ENCODE measurements around the gene EFS.
"Not testable (repeated sequence)": the region's sequence is repeated elsewhere in the genome, so short reads cannot be mapped to it uniquely, and the experiment has no call there.

EFS gene

GRCh38 chr14:23399591-23399990 lies 34.6 kb upstream of the EFS start:
- no peak for DNase-seq (ENCODE audit: low read depth)

GRCh38 chr14:23399136-23399535 lies 34.2 kb upstream of the EFS start:
- no peak for DNase-seq (ENCODE audit: low read depth)

- no peak for DNase-seq (ENCODE audit: low read depth)
Measured at GRCh38 chr14:23398348-23398747, 33.4 kb upstream of the EFS start.

DNA sequence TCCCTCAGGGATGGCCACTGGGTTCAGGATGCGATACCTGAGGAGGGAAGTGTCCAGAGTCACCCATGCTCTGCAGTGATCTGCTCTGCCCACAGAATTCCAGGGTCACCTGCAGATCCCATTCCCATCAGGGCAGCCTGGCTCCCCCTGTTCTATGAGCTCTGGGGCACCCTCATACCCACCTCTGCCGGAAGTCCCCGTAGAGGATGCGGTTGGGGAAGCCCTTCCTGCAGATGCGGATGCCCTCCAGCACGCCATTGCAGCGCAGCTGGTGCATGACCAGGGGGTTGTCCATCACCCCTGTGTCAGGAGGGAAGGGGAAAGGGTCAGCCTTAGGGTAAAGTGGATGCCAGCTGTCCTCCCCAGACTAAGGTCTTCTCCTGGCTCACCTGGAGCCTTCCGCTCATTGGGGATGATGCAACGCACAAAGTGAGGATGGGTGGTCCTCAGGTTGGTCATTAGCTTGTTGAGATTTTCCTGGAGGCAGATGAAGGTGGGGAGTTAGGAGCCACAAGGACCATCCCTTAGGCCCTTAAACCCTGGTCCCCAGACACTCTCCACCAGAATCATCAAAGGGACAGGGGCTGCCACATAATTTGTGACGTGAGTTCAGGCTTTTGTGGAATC lies 31.9 kb upstream of the EFS start:
- no peak for DNase-seq (ENCODE audit: low read depth)

DNA sequence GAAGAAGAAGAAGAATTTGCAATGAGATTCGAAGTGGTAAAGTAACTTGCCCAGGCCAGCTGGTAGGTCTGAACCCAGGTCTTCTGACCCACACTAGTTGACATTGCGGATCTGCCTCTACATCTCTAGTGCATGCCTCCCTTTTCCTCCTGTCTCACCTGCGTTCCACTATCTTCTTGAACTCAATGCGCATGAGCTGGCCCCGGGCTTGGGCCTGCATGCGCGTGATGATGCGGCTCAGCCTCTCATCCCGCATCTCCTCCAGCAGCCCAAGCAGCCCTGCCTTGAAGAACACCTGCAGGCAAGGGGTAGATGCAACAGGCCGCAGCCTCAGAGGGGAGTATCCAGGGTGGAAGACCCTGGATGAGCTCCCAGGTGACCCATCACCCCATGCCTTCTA lies 31.2 kb upstream of the EFS start:
- no peak for DNase-seq (ENCODE audit: low read depth)

GRCh38 chr14:23392613-23393012 lies 27.6 kb upstream of the EFS start:
- DNase-seq (ENCODE audit: low read depth): no peak

DNA sequence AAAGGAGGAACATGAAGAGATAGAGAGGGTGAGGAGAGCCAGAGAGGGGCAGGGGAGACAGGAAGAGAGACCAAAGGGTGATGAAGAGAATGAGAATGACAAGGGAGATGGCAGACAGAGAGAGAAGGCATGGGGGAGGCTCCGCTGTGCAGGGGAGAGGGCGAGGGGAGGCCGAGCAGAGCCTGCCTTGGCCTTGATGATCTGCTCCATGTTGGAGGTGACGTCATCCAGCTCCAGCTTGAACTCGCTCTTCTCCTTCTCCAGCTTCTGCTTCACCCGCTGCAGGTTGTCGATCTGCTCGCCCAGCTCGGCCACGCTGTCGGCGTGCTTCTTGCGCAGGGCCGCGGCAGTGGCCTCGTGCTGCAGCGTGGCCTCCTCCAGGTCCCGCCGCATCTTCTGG lies 24.9 kb upstream of the EFS start:
- DNase-seq (ENCODE audit: low read depth): not testable (repeated sequence)

DNA sequence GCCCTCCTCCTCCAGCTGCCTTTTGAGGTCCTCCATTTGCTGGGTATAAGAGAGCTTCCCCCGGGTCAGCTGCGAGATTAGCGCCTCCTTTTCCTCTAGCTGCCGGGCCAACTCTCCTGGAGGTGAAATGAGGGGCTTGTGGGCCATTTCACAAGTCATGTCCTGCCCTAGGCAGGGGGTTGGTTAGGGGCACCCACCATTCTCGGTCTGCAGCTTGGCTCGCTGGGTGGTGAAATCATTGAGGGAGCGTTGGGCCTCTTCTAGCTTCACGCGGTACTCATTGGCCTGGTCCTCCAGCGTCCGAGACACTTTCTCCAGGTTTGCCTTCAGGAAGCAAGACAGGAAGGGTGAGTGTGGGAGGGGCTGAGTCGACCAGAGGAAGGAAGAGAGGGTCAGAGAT lies 24.4 kb upstream of the EFS start:
- DNase-seq (ENCODE audit: low read depth): no peak

- no peak for DNase-seq (ENCODE audit: low read depth)
Measured at GRCh38 chr14:23388996-23389395, 24.0 kb upstream of the EFS start.

GRCh38 chr14:23387916-23388882 lies 23.2 kb upstream of the EFS start:
- no peak for DNase-seq (ENCODE audit: low read depth)

GRCh38 chr14:23386999-23387398 lies 22.0 kb upstream of the EFS start:
- DNase-seq (ENCODE audit: low read depth): no peak

DNA sequence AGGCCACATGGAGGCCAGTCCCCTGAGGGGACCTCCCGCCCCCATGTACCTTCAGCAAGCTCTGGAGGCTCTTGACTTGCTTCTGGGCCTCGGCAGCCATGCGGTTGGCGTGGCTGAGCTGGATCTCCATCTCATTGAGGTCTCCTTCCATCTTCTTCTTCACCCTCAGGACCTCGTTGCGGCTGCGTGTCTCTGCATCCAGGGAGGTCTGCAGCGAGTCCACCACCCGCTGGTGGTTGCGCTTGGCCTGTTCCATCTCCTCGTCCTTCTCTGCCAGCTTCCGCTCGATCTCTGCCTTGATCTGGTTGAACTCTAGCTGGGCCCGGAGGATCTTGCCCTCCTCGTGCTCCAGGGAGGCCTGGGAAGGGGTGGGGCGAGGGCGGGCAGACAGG lies 21.3 kb upstream of the EFS start:
- not testable (repeated sequence) for DNase-seq (ENCODE audit: low read depth)

GRCh38 chr14:23385642-23386265 lies 20.8 kb upstream of the EFS start:
- DNase-seq (ENCODE audit: low read depth): no peak

DNA sequence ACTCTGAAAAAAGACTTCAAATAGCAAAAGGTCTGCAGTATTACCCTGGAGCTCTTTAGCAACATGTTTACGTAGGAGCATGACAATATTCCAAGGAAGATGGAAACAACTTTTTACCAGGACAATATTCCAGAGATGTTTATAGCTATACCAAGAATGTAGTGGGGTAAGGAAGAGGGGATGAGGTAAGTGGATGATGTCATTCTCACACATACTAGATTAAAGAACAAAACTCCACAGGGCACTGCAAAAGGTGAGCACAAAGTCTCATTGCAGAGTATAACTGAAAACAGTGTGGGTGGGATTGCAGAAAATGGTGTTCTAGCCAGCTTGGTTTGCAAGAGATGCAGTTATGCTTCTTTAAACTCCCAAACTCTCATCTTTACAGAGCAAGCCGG lies 20.3 kb upstream of the EFS start:
- no peak for DNase-seq (ENCODE audit: low read depth)

DNA sequence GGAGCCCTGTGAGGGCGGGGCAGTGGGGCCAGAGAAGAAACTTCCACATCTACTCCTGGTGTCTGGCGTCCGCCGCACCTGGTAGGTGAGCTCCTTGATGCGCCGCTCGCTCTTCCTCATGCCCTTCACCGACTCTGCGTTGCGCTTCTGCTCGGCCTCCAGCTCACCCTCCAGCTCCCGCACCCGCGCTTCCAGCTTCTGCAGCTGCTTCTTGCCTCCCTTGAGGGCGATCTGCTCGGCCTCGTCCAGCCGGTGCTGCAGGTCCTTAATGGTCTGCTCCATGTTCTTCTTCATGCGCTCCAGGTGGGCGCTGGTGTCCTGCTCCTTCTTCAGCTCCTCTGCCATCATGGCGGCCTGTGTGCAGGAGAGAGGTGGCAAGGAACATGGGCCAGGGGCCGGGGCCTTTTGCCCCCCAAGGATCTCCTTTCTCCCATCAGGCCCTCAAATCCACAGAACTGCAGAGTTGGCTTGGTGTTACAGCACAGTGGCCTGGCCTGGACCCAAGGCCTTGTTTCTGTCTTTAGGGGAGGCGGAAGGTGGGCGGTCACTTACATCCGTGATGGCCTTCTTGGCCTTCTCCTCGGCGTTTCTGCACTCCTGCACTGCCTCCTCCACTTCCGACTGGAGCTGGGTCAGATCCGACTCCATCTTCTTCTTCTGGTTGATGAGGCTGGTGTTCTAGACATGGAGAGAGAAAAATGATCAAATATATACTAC lies 19.6 kb upstream of the EFS start:
- DNase-seq (ENCODE audit: low read depth): no peak

DNA sequence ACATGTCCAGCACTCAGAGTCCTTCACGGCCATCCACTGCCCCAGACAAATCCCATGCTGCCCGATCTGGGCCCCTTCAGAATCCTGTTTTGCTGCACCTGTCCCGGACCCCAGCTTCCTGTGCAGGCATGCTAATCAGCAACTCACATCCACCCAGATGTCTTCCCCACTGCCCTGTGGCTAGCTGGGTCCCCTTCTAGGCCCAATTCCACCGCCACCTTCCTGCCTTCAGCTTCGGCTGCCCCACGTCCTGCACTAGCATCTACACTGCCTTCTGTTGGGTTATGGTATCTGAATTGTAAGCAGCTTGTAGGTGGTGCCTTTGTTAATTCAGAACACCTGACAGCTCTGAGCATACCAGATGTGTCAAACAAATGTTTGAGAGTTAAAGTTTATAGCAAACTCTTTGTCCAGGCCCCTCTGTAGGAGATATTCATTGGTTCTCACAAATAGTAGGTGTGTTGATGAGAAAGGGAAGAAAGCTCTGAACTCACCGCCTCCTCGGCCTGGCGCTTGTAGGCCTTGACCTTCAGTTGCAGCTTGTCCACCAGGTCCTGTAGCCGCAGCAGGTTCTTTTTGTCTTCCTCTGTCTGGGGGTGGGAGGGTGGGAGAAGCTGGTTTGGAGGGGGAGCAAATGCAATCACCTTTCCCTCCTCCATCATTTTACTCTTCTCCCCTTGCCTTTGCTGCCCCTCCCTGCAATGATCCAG lies 17.9 kb upstream of the EFS start:
- DNase-seq (ENCODE audit: low read depth): no peak

DNA sequence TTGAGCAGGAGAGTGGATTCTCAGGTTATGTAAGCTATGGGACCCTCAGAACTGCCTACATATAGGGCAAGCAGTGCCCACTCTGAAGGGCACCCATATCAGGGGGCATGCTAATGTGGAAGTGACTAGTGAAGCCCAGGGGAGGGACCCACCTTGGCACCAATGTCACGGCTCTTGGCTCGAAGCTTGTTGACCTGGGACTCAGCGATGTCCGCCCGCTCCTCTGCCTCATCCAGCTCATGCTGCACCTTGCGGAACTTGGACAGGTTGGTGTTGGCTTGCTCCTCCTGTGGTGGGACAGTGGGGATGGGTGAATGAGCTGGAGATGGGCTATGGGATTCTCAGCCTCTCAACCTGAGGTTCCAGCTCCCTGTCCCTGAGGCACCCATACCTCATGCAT lies 17.3 kb upstream of the EFS start:
- DNase-seq (ENCODE audit: low read depth): no peak

DNA sequence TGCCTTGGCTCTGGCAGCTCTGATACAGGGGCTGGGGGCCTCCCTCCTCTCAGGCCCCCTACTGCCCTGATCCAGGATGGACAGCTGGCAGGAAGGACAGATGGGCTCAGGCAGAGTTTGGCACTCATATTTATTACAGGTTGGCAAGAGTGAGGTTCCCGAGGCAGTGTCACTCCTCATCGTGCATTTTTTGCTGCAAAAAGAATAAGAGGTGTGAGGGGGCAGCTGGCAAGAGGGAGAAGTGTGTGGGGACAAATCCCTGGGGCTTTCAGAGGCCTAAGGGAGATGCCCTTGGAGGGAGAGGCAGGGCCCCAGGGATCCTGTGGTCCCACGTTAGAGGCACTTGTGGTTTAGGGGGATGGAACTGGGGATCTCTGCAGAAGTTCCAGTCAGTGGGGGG lies 16.9 kb upstream of the EFS start:
- DNase-seq (ENCODE audit: low read depth): no peak

DNA sequence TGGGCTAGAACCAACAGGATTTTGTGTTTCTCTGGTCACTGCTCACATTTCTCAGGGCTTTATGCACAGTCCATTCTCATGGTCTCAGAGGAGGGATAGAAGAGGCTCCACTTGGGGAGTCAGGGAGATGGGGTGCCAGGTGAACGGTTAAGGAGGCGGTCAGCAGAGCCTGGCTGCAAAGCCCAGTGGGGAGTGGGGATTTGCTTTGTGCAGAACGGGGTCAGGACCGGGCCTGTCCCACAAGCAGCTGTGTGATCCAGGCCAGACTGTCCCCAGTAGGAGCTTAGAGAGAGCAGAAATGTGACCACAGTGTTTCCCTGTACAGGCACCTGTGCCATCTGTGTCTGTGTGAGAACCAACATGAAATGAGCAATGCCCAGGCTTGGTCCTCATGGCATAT lies 16.0 kb upstream of the EFS start:
- no peak for DNase-seq (ENCODE audit: low read depth)

DNA sequence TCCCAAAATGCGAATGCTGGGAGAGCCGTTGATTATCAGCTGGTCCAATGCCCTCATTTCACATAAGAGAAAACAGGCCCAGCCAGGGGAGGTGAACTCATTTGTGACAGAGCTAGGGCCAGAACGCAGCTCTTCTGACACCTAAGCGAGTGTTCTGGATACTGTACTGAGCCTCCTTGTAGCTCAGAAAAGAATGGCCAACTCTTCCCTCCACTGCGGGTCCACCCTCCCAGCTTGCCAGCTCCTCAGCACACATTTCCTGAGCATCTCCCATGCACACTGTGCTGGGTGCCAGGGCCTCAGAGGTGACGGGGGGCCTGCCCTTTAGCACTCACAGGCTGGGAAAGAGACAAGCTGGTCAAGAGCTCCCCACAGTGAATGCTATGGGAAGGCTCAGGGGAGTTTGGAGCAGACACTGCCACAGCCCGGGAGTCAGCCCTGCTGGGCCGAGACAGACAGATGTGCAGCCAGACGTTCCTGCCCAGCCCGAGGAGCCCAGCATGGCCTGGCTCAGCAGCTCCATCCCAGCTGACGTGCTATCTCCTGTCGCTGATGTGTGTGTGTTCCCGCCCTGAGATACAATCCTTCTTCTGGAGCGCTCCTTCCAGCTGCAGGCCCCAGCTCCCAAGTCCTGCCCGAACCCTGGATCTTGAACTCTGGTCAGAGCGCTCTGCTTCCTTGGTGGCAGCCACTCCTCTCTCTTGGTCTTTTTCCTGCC lies 15.4 kb upstream of the EFS start:
- no peak for DNase-seq (ENCODE audit: low read depth)
